Adipocyte (in vitro differentiated cells): Measurements from ENCODE around the gene RAPGEFL1.

ENCODE experiments used
- DNase-seq: peaks from one replicate; pipeline ENCODE4 v3.0.0-alpha.2; 2015; ENCODE audit warnings: low read depth
- H3K27me3 ChIP-seq: replicated peaks from 2 replicates; pipeline ENCODE4 v1.7.0; 2013; ENCODE audit warnings: mild to moderate bottlenecking, low read length, moderate library complexity; ENCODE audit not compliant: control insufficient read depth, insufficient read depth
- H3K36me3 ChIP-seq: 2 replicates; pipeline ENCODE4 v1.7.0; 2013; ENCODE audit warnings: low read length, mild to moderate bottlenecking, moderate library complexity; ENCODE audit not compliant: control insufficient read depth, insufficient read depth, severe bottlenecking
- H3K4me1 ChIP-seq: 2 replicates; pipeline ENCODE4 v1.7.0; 2013; ENCODE audit warnings: mild to moderate bottlenecking, low read length, moderate library complexity; ENCODE audit not compliant: control insufficient read depth, insufficient read depth
- H3K4me3 ChIP-seq: 2 replicates; pipeline ENCODE4 v1.7.0; 2013; ENCODE audit warnings: mild to moderate bottlenecking, low read length, moderate library complexity
- H3K9ac ChIP-seq: 2 replicates; pipeline ENCODE4 v1.7.0; 2013; ENCODE audit warnings: mild to moderate bottlenecking, low read length, moderate library complexity
- H3K9me3 ChIP-seq: 2 replicates; pipeline ENCODE4 v1.7.0; 2013; ENCODE audit warnings: mild to moderate bottlenecking, low read length, moderate library complexity; ENCODE audit not compliant: control insufficient read depth

RAPGEFL1 gene

DNA sequence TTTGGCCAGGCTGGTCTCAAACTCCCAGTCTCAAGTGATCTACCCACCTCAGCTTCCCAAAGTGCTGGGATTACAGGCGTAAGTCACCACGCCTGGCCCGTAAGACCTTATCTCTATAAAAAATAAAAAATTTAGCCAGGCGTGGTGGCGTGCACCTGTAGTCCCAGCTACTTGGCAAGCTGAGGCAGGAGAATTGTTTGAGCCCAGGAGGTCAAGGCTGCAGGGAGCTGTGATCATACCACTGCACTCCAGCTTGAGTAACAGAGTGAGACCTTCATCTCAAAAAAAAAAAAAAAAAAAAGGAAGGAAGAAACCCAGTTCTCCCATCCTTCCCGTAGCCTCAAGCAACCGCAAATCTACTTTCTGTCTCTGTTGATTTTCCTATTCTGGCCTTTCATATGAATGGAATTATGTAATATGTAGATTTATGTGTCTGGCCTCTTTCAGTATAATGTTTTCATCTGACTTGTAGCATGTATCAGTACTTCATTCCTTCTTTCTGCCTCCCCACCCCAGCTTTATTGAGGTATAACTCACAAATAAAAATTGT, 25.8 kb upstream of the RAPGEFL1 start:
- Histone ChIP-seq H3K9me3 (no peaks in the 10 kb centered on the region), H3K27me3 (no peaks in the 10 kb centered on the region), H3K4me3 (no peak overlapping the region), H3K36me3 (peaks cover 74% of the 10 kb centered on the region), H3K4me1 (peaks cover 6% of the 10 kb centered on the region), H3K9ac (no peak overlapping the region)
- no peak for DNase-seq

DNA sequence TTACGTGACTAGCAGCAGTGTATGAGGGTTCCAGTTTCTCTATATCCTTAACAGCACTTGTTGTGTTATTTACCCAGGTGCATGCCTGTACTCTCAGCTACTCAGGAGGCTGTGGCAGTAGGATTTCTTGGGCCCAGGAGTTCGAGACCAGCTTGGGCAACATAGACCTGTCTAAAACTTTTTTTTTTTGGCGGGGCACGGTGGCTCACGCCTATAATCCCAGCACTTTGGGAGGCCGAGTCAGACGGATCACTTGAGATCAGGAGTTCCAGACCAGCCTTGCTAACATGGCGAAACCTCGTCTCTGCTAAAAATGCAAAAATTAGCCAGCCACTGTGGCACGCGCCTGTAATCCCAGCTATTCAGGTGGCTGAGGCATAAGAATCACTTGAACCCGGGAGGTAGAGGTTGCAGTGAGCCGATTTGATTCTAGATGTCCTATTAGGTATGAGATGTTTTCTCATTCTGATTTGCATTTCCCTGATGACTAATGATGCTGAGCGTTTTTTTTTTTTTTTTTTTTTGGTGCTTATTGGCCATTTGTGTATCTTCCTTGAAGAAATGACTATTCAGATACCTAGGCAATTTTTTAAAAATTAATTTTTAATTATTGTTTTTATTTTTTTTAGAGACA, 23.6 kb upstream of the RAPGEFL1 start:
- Histone ChIP-seq H3K36me3 (peaks cover 56% of the 10 kb centered on the region), H3K4me3 (no peak overlapping the region), H3K27me3 (no peaks in the 10 kb centered on the region), H3K4me1 (peaks cover 19% of the 10 kb centered on the region), H3K9ac (no peak overlapping the region), H3K9me3 (no peaks in the 10 kb centered on the region)
- DNase-seq, result no peak

DNA sequence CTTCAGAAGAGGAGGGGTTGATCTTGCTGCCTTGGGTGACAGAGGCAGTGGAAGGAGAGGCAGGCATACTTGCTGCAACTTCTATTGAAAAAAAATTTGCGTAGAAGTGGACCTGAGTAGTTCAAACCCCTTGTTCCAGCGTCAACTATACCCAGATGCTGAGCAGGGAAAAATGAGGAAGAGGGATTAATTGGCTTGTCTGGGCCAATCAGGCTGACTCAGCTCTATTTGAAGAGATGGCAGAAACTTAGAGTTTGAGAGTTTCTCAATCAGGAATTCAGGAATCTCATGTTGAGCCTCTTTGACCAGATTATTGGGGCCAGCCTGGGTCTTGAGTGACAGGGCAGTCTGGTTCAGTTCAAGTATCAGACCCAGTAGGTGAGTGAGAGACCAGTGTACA, 19.3 kb upstream of the RAPGEFL1 start:
- DNase-seq, result peak; percentile 15
- Histone ChIP-seq H3K36me3 (peaks cover 47% of the 10 kb centered on the region), H3K9ac (peak overlapping the region; percentile 68), H3K4me3 (peak overlapping the region; percentile 67), H3K4me1 (peaks cover 22% of the 10 kb centered on the region), H3K27me3 (no peaks in the 10 kb centered on the region), H3K9me3 (no peaks in the 10 kb centered on the region)

DNA sequence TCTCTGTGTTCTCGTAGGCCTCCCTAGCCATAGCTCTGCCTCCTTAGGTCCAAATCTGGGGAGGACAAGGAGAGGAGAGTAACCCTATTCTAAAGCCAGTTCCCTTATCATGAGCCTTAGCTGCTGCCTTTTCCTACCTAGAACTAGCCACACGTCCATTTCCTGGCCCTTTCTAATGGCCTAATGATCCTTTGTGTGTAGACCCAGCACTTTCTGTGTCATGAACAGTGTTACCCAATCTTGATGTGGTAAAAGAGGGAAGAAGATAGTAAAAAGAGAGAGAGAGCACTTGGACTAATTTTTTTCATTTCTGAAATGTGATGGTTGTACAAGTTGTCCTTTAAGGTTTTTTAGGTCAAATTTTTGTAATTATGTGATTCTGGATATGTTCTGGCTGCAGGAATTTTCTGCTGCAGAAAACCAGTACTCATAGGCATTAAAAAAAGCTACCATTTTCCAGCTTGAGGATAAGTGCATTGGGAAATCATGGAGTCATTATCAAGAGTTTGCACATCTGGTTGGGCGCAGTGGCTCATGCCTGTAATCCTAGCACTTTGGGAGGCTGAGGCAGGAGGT, 18.7 kb upstream of the RAPGEFL1 start:
- Histone ChIP-seq H3K4me3 (peak overlapping the region; percentile 67), H3K9ac (peak overlapping the region; percentile 68), H3K27me3 (no peaks in the 10 kb centered on the region), H3K4me1 (peaks cover 22% of the 10 kb centered on the region), H3K9me3 (no peaks in the 10 kb centered on the region), H3K36me3 (peaks cover 47% of the 10 kb centered on the region)
- no peak for DNase-seq

DNA sequence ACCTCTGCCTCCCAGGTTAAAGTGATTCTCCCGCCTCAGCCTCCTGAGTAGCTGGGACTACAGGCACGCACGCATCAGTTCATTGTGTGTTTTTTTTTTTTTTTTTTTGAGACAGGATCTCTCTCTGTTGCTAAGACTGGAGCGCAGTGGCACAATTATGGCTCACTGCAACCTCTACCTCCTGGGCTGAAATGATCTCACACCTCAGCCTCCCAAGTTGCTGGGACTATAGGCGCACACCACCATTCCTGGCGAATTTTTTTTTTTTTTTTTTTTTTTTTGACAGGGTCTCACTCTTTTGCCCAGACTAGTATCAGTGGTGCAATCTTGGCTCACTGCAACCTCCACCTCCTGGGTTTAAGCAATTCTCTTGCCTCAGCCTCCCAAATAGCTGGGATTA, 17.8 kb upstream of the RAPGEFL1 start:
- Histone ChIP-seq H3K27me3 (no peaks in the 10 kb centered on the region), H3K36me3 (peaks cover 47% of the 10 kb centered on the region), H3K9ac (no peak overlapping the region), H3K4me3 (no peak overlapping the region), H3K4me1 (peaks cover 22% of the 10 kb centered on the region), H3K9me3 (no peaks in the 10 kb centered on the region)
- no peak for DNase-seq

DNA sequence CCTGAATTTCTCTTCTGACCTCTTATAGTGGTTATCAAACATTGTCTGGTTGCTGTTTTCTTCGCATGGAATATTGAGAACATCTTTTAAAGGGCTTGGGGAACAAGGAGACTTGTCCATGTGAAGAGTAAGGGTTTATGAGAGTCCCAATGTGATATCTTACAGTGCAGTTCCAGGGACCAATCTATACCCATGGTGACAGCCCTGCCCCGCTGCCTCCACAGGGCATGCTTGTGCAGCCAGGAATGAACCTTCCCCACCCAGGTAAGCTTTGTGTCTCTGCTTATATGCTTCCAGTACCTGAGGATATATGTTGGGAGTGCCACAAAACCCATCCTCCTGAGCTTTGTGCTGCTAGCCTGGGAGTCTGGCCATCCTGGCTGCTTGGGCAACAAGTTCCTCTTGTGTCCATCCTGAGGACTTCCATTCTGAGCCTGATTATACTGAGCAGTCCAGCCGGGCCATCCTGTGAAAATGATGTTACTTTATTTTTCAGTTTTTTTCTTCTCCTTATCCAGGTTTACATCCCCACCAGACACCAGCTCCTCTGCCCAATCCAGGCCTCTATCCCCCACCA, 9.5 kb upstream of the RAPGEFL1 start:
- peaks cover 91% of the 10 kb centered on the region for H3K36me3 ChIP-seq
- no peak overlapping the region for H3K4me3 ChIP-seq
- H3K9ac ChIP-seq, result peak overlapping the region; percentile 27
- no peak for DNase-seq
- H3K27me3 ChIP-seq, result no peaks in the 10 kb centered on the region
- peaks cover 4% of the 10 kb centered on the region for H3K4me1 ChIP-seq
- H3K9me3 ChIP-seq, result no peaks in the 10 kb centered on the region

GRCh38 chr17:40168262-40168832, 8.9 kb upstream of the RAPGEFL1 start:
- DNase-seq, result peak; percentile 87
- Histone ChIP-seq H3K9me3 (no peaks in the 10 kb centered on the region), H3K4me1 (peaks cover 4% of the 10 kb centered on the region), H3K36me3 (peaks cover 88% of the 10 kb centered on the region), H3K27me3 (no peaks in the 10 kb centered on the region), H3K4me3 (no peak overlapping the region), H3K9ac (peak overlapping the region; percentile 27)

GRCh38 chr17:40170325-40170724, 6.9 kb upstream of the RAPGEFL1 start:
- H3K27me3 ChIP-seq, result no peaks in the 10 kb centered on the region
- no peak for DNase-seq
- peaks cover 89% of the 10 kb centered on the region for H3K36me3 ChIP-seq
- H3K4me1 ChIP-seq, result peaks cover 4% of the 10 kb centered on the region
- H3K4me3 ChIP-seq, result no peak overlapping the region
- no peak overlapping the region for H3K9ac ChIP-seq
- H3K9me3 ChIP-seq, result no peaks in the 10 kb centered on the region

DNA sequence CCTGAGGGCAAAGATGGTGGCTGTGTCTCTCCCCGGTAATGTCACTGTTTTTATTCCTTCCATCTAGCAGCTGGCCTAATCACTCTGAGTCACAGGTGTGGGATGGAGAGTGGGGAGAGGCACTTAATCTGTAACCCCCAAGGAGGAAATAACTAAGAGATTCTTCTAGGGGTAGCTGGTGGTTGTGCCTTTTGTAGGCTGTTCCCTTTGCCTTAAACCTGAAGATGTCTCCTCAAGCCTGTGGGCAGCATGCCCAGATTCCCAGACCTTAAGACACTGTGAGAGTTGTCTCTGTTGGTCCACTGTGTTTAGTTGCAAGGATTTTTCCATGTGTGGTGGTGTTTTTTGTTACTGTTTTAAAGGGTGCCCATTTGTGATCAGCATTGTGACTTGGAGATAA, 5.5 kb upstream of the RAPGEFL1 start:
- peaks cover 5% of the 10 kb centered on the region for H3K4me1 ChIP-seq
- H3K4me3 ChIP-seq, result no peak overlapping the region
- no peak overlapping the region for H3K9ac ChIP-seq
- peaks cover 81% of the 10 kb centered on the region for H3K36me3 ChIP-seq
- no peaks in the 10 kb centered on the region for H3K9me3 ChIP-seq
- H3K27me3 ChIP-seq, result no peaks in the 10 kb centered on the region
- DNase-seq, result no peak

DNA sequence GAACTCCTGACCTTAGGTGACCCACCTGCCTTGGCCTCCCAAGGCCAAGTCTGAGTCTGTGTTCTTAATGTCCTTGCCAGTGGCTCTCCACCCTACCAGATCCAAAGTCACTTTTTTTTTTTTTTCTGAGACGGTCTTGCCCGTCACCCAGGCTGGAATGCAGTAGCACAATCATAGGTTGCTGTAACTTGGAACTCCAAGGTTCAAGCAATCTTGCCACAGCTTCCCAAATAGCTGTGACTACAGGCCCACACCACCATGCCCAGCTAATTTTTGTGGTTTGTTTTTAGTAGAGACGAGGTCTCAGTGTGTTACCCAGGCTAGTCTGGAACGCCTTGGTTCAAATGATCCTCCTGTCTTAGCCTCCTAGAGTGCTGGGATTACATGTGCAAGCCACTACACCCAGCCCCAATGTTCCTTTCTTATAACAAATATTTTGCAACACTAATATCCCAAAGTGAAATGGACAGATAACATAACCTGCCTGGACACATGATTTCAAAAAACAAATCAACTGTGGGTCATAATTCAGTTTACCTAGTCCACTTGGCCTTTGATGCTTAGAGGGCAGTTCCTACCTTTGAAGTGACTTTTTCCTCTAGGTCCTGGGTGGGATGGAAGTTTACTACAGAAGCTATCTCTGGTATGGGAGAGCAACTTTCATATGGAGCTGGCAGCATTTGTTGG, 4.0 kb upstream of the RAPGEFL1 start:
- no peak for DNase-seq
- H3K36me3 ChIP-seq, result peaks cover 66% of the 10 kb centered on the region
- H3K9me3 ChIP-seq, result no peaks in the 10 kb centered on the region
- no peaks in the 10 kb centered on the region for H3K27me3 ChIP-seq
- H3K9ac ChIP-seq, result no peak overlapping the region
- H3K4me1 ChIP-seq, result peaks cover 5% of the 10 kb centered on the region
- no peak overlapping the region for H3K4me3 ChIP-seq

GRCh38 chr17:40173778-40174135, 3.5 kb upstream of the RAPGEFL1 start:
- H3K36me3 ChIP-seq, result peaks cover 62% of the 10 kb centered on the region
- H3K4me3 ChIP-seq, result no peak overlapping the region
- DNase-seq, result no peak
- H3K9ac ChIP-seq, result no peak overlapping the region
- H3K9me3 ChIP-seq, result no peaks in the 10 kb centered on the region
- H3K27me3 ChIP-seq, result no peaks in the 10 kb centered on the region
- peaks cover 4% of the 10 kb centered on the region for H3K4me1 ChIP-seq
